Activated CD4-positive, alpha-beta T cell treated with anti-CD3 and anti-CD28 coated beads, Interleukin-2, amount 50 U/mL, for 24 hours (primary cell): Measurements from ENCODE around the gene BCL2L11.
"Not testable (repeated sequence)": the region's sequence is repeated elsewhere in the genome, so short reads cannot be mapped to it uniquely, and the experiment has no call there.

Experiments used
- DNase-seq, 2 donors: peaks; one replicate each; pipeline ENCODE4 v3.0.0-alpha.2; 2020; ENCODE audit warnings: low read depth in 1 of 2, low spot score in 1 of 2

The BCL2L11 gene

GRCh38 chr2:111120253-111121027 lies at the start of gene BCL2L11:
TSS of gene BCL2L11 (plus strand) at chr2:111120914. CDS start at chr2:111123746, 2,832 bp downstream.
- peak; percentile 73 to 84 for DNase-seq

GRCh38 chr2:111071600-111072171 lies 49.0 kb upstream of the BCL2L11 start:
- no peak for DNase-seq

GRCh38 chr2:111072220-111072871 lies 48.4 kb upstream of the BCL2L11 start:
- no peak for DNase-seq

GRCh38 chr2:111082659-111083058 lies 38.1 kb upstream of the BCL2L11 start:
- DNase-seq = not testable (repeated sequence)

- no peak for DNase-seq
Observed at GRCh38 chr2:111091811-111092211, 28.9 kb upstream of the BCL2L11 start.

- no peak for DNase-seq
Observed at GRCh38 chr2:111094691-111095090, 26.0 kb upstream of the BCL2L11 start.

- no peak for DNase-seq
Observed at GRCh38 chr2:111095434-111095833, 25.3 kb upstream of the BCL2L11 start.

- DNase-seq = no peak
Observed at GRCh38 chr2:111099402-111099801, 21.3 kb upstream of the BCL2L11 start.

- no peak for DNase-seq
Observed at GRCh38 chr2:111100087-111100764, 20.5 kb upstream of the BCL2L11 start.

GRCh38 chr2:111100765-111101162 lies 19.9 kb upstream of the BCL2L11 start:
- no peak for DNase-seq

- DNase-seq = no peak
Observed at GRCh38 chr2:111101592-111101991, 19.1 kb upstream of the BCL2L11 start.

GRCh38 chr2:111102216-111102615 lies 18.5 kb upstream of the BCL2L11 start:
- DNase-seq = no peak

- no peak for DNase-seq
Observed at GRCh38 chr2:111105926-111106325, 14.8 kb upstream of the BCL2L11 start.

- DNase-seq = no peak
Observed at GRCh38 chr2:111106706-111107105, 14.0 kb upstream of the BCL2L11 start.

- DNase-seq = no peak
Observed at GRCh38 chr2:111108745-111109271, 11.9 kb upstream of the BCL2L11 start.

- no peak for DNase-seq
Observed at GRCh38 chr2:111111101-111111755, 9.5 kb upstream of the BCL2L11 start.

GRCh38 chr2:111113838-111114237 lies 6.9 kb upstream of the BCL2L11 start:
- no peak for DNase-seq

- peak in 1 of 2 donors; percentile 57 for DNase-seq
Observed at GRCh38 chr2:111116011-111116746, 4.5 kb upstream of the BCL2L11 start.

GRCh38 chr2:111116843-111117597 lies 3.7 kb upstream of the BCL2L11 start:
- DNase-seq = peak; percentile 35 to 55
